HCEC 1CT (cell line): Measurements from ENCODE around the gene AGRN.
"Not testable (repeated sequence)": the region's sequence is repeated elsewhere in the genome, so short reads cannot be mapped to it uniquely, and the experiment has no call there.

Experiments used
- DNase-seq: peaks from one replicate; pipeline ENCODE4 v3.0.0-alpha.2; 2017

The AGRN gene

GRCh38 chr1:1020000-1020404 is at the start of gene AGRN:
AGRN (plus strand) TSS chr1:1020120; CDS start chr1:1020173, 53 bp downstream.
- peak; percentile 42 for DNase-seq

- no peak for DNase-seq
Measured at GRCh38 chr1:970242-970972, 49.5 kb upstream of the AGRN start.

DNA sequence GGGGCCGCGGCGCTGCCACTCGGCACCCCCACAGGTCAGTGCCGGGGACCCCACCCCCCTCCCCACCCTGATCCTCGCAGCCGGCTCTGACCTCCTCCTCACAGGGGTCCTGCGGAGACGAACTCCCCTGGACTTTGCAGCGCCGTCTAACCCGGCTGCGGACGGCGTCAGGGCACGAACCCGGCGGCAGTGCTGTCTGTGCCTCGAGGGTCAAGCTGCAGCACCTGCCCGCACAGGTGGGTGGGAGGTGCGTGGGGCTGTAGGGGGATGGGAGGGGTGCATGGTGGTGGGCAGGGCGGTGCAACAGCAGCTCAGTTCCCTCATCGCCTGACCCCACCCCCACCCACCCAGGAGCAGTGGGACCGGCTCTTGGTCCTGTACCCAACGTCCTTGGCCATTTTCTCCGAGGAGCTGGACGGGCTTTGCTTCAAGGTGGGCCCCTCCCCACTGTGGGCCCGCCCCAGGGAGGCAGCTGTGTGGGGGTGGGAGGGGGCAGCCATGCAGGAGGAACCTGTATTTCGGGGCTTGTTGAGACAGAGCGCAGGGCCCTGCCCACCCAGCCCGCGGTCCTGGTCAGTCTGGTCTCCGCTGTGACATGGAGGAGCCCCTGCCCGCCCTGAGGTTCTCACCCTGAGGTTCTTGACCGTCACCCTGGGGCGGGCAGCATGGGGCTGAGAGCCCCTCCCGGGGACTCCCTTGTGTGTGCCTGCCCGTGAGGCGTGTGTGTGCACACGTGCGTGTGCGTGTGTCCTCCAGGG is 48.8 kb upstream of the AGRN start:
- no peak for DNase-seq

- no peak for DNase-seq
Measured at GRCh38 chr1:971751-972506, 48.0 kb upstream of the AGRN start.

DNA sequence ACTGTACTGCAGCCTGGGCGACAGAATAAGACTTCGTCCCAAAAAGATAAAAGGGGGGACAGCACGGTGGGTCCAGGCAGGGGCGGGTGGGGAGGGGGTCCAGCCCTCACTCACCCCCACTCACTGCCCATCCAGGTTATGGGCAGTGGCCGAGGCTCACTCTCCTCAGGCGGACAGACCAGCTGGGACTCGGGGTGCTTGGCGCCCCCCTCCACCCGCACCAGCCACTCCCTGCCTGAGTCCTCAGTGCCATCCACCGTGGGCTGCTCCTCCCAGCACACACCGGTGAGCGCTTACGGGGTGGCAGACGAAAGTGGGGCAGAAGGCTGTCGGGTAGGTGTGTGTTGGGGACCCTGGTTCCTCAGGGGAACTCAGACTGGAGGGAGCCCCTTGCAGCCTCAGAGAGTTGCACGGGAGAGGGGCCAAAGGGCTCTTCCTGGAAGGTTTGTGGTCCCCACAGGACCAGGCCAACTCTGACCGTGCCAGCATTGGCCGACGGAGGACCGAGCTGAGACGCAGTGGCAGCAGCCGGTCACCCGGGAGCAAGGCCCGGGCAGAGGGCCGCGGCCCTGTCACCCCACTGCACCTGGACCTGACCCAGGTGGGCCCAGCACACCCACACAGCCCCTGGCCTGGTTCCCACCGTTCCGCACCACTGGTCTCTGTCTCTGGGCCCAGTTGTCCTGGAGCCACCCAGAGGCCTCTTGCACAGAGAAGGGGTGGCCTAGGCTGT is 47.0 kb upstream of the AGRN start:
- DNase-seq = no peak

DNA sequence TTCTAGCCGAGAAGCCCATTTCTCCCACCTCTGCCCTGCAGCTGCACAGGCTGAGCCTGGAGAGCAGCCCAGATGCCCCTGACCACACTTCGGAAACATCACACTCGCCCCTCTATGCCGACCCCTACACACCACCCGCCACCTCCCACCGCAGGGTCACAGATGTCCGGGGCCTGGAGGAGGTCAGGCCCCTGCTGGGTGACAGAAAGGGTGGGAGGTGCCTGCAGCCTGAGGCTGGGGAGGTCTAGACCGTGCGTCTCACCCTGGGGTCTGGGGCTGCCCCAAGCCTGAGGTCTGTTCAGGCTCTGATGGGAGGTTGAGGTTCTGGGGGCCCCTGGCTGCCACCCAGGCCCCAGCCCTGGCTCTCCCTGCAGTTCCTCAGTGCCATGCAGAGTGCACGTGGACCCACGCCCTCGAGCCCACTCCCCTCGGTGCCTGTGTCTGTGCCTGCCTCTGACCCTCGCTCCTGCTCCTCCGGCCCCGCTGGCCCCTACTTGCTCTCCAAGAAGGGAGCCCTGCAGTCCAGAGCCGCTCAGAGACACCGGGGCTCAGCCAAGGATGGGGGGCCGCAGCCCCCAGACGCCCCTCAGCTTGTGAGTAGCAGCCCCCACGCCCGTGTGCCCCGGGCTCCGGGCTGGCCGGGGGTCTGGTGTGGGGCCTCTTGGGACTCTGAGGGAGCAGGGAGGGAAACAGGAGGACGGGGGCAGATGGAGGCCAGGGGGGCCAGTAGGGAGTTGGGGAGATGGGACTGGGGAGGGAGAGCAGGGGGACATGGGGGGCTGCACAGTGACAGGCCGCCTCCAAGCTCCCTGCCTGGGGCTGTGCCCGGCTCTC is 46.2 kb upstream of the AGRN start:
- DNase-seq = no peak

GRCh38 chr1:974293-974640 is 45.7 kb upstream of the AGRN start:
- DNase-seq = no peak

DNA sequence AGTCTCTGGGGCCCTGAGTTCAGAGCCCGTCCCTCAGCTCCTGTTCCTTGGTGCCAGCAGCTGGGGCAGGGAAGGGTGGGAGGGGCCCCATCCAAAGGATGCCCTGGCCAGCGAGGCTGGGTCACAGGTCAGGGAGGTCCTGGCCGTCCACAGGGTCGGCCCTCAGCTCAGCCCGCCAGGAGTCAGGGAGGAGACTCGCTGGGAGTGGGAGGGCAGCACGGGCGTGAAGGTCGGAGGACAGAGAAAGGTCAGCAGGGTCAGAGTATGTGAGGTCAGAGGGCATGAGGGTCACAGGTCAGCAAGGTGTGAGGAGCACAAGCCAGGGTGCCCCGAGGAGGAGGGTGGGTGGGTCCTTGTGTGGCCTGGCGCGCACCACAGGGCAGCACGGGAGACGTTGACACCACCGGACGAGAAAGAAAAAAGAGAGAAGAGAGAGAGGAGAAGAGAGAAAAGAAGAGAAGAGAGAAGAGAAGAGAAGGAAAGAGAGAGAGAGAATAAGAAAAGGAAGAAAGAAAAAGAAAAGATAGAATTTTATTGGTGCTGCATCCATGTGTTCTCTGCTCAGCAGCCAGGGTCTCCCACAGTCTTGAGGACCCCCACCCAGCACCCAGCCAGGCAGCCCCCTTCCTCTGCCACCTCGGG is 45.1 kb upstream of the AGRN start:
- DNase-seq = no peak

- DNase-seq = no peak
Measured at GRCh38 chr1:975365-975764, 44.6 kb upstream of the AGRN start.

DNA sequence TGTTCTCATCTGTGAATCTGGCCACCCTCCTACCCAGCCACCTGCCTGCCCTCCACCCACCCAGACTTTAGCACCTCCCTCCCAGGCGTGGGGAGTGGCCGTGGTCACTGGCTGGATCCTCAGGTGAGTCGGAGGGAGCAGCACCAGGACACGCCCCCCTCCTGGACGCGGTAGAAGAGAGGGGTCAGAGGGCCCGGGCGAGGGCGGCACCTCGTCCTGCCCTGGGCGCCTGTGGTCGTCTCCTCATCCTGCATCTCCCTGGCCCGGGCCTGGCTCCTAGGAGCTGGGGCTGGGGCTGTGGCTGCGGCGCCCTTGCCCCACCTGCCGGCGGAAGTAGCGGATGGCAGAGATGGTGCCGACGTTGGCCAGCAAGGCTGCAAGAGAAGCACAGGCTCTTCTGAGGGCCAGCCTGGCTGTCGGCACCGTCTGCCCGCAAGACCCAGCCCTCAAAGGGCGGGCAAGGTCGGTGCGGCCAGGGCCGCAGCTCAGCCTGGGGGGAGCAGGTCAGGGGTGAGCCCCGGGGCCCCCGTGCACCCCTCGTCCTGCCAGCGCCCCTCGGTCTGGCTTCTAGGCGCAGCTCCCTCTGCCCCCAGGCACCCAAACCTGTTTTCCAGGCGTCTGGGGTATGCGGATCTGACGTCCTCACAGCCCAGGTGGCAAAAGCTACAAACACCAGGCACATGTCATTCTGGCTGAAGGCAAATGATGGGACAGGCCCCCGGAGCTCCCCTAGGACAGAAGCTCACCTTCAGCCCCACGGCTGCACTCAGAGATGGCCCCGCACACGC is 43.8 kb upstream of the AGRN start:
- peak; percentile 62 for DNase-seq

- not testable (repeated sequence) for DNase-seq
Measured at GRCh38 chr1:976791-977190, 43.1 kb upstream of the AGRN start.

- no peak for DNase-seq
Measured at GRCh38 chr1:978069-978834, 41.7 kb upstream of the AGRN start.

- DNase-seq = no peak
Measured at GRCh38 chr1:978835-979743, 40.8 kb upstream of the AGRN start.

GRCh38 chr1:979744-980072 is 40.2 kb upstream of the AGRN start:
- DNase-seq = no peak

DNA sequence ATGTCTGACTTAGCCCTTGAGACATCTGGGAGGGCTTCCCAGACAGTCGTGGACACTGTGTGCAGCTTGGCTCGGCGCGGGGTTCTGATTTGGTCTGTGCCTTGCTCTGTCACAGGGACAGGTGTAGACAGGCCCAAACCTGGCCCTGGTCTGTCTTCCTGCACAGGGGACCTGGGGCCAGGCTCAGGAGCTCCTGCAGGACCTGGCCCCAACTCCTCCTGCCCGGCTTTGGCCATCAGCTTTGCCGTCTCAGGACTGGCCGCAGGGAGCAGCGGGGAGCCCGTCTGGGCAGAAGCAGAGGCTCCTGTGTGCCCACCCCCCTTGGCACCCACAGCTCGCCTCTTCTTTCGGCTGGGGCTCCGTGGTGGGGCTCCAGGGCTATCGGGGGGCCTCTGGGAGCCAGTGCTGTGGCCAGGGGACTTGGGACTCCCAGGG is 39.8 kb upstream of the AGRN start:
- no peak for DNase-seq

GRCh38 chr1:980602-981395 is 39.1 kb upstream of the AGRN start:
- DNase-seq = no peak

DNA sequence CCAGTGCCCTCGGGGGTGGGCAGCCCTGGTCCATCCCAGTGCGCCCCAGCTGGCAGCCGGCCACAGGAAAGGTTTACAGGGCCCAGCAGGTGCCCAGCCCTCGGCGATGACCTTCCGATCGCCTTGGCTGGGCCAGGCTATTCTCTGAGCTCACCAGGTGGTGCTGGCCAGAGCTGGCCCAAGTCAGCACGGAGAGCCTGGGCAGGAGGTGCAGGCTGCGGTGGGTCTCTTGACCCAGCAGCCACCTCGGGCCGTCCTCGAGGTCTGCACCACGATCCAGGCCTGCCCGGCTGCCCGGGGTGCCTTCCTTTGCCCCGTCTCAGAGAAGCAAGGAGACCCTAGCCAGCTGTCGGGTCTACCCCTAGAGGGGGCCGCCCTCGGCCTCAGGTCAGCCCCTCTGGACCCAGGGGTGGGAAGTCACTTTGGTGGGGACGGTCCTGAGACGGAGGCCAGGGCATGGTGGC is 38.4 kb upstream of the AGRN start:
- no peak for DNase-seq

DNA sequence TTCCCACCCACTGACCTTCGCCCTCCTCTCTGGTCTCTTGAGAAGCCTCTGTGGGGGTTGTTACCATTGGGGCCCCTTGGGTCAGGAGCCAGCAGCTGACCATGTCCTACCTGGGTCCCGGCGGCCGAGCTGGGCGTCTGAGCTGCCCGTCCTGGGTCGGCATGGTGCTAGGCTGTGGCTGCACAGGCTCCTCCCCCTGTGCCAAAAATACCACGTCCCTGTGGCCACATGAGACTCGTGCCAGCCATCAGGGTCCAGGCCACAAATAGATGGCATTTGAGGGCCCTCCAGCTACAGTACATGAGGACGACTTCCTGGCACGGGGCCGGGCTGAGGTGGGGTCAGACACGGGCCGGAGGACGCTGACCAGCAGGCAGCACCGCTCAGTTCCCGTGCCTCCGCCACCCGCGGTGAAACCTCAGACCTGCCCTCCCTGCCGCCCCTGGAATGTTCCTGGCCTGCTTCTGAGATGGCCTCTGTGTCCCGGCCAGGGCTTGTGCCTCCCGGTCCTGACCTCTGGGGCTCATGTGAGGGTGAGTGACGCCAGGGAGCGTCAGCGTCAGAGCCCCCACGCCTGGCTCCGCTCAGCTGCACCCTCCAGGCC is 37.9 kb upstream of the AGRN start, which contains the start of gene PERM1:
TSS of gene PERM1 (minus strand) at position 139 of the 604 bp plus-strand sequence. CDS start 1,064 bp downstream, outside the sequence.
- DNase-seq = no peak
